T-cell (primary cell): ENCODE results near the gene UVRAG. TPM values are rescaled to one million over a fixed set of nuclear protein-coding genes. Genes with fewer than 3 reads are reported as not detected.

Experiments used
- ATAC-seq, 4 experiments: fragments of 200-7000 bp in 3 of 4; fragments of 150-1000 bp in 1 of 4; cut with Tn5 transposase; replicated peaks in 1 of 4; 1 replicate in 3 of 4; 2 replicates in 1 of 4; pipeline ENCODE4 v1.10.0; 2021; ENCODE audit warnings: moderate library complexity in 3 of 4, mild to moderate bottlenecking in 2 of 4, moderate number of reproducible peaks in 1 of 4
- CTCF ChIA-PET, 2 donors: fragments of 300-600 bp; sonication (Branson Sonifier 250); formaldehyde crosslinking; loops; one replicate each; lab custom pipeline; 2022; ENCODE audit warnings: antibody characterized with exemption in 2 of 2; lab: Charles Lee
- POLR2A ChIA-PET, 2 donors: fragments of 300-600 bp; sonication (Branson Sonifier 250); formaldehyde crosslinking; loops; one replicate each; lab custom pipeline; 2022; ENCODE audit warnings: antibody characterized with exemption in 2 of 2; lab: Charles Lee
- DNase-seq, 35 experiments: peaks; one replicate each; pipeline versions ENCODE4 v3.0.0 to v3.0.0-alpha.2; 2013 to 2023
- H3K27ac ChIP-seq: one replicate; pipeline ENCODE4 v1.5.1; 2013; ENCODE audit warnings: low read length
- H3K27me3 ChIP-seq, 2 experiments: replicated peaks in 1 of 2; 1 replicate in 1 of 2; 2 replicates in 1 of 2; pipeline versions ENCODE4 v1.6.1 to v1.7.0; 2013; ENCODE audit warnings: low read length in 1 of 2, mixed read lengths in 1 of 2; ENCODE audit not compliant: control insufficient read depth in 2 of 2, insufficient read depth in 2 of 2; ENCODE audit errors: extremely low read depth in 1 of 2
- H3K36me3 ChIP-seq, 2 donors: 1 replicate in 1 of 2; 2 replicates in 1 of 2; pipeline versions ENCODE4 v1.6.1 to v1.7.0; 2013; ENCODE audit warnings: low read length in 1 of 2; ENCODE audit not compliant: control insufficient read depth in 2 of 2, insufficient read depth in 1 of 2; ENCODE audit errors: extremely low read depth in 1 of 2
- H3K4me1 ChIP-seq, 2 experiments: 1 replicate in 1 of 2; 2 replicates in 1 of 2; pipeline versions ENCODE4 v1.6.1 to v1.7.0; 2013; ENCODE audit warnings: low read length in 2 of 2, mixed read lengths in 1 of 2; ENCODE audit not compliant: insufficient read depth in 2 of 2, control insufficient read depth in 1 of 2; ENCODE audit errors: extremely low read depth in 1 of 2
- H3K4me3 ChIP-seq, 2 donors: 1 replicate in 1 of 2; 2 replicates in 1 of 2; pipeline versions ENCODE4 v1.5.1 to v1.7.0; 2013; ENCODE audit warnings: mild to moderate bottlenecking in 2 of 2, low read length in 1 of 2, moderate library complexity in 1 of 2; ENCODE audit not compliant: control insufficient read depth in 1 of 2; ENCODE audit errors: extremely low read depth in 1 of 2
- H3K9me3 ChIP-seq: 2 replicates; pipeline ENCODE4 v1.7.0; 2013
- H3K27ac Mint-ChIP-seq, 2 donors: one replicate each; pipeline ENCODE4 v1.8.0; 2020 to 2021; ENCODE audit warnings: mild to moderate bottlenecking in 2 of 2, mixed read lengths in 2 of 2
- H3K27me3 Mint-ChIP-seq, 2 donors: one replicate each; pipeline ENCODE4 v1.8.0; 2021 to 2022; ENCODE audit warnings: mixed read lengths in 2 of 2
- H3K36me3 Mint-ChIP-seq: one replicate; pipeline ENCODE4 v1.8.0; 2021; ENCODE audit warnings: mixed read lengths
- H3K4me1 Mint-ChIP-seq, 3 donors: one replicate each; pipeline ENCODE4 v1.8.0; 2020 to 2022; ENCODE audit warnings: mixed read lengths in 3 of 3, mild to moderate bottlenecking in 1 of 3
- H3K4me3 Mint-ChIP-seq, 3 donors: one replicate each; pipeline ENCODE4 v1.8.0; 2020 to 2022; ENCODE audit warnings: mild to moderate bottlenecking in 3 of 3, mixed read lengths in 3 of 3, moderate library complexity in 3 of 3
- H3K9me3 Mint-ChIP-seq, 3 donors: one replicate each; pipeline ENCODE4 v1.8.0; 2020 to 2022; ENCODE audit warnings: mixed read lengths in 3 of 3
- whole genome bisulfite sequencing: methylation state at CpG from one replicate; pipeline ENCODE4 v1.1.5; 2013; ENCODE audit warnings: missing lambda C conversion rate; ENCODE audit not compliant: insufficient coverage; 5-methylcytosine and 5-hydroxymethylcytosine counted together
- total RNA-seq, 35 experiments: library from RNA in 6 of 35; stranded (reverse) in 6 of 35; fragments of 120-200 nt in 1 of 35; gene quantifications; one replicate each; pipeline versions ENCODE4 v1.2.1 to v1.2.4 and lab custom pipeline; 2013 to 2026

Gene UVRAG
- total RNA-seq, 5 donors from 2014 or later (not counting 1 experiment from before 2014, with no cell fraction given): 22.4 to 32.8 (median 27.6) TPM

DNA sequence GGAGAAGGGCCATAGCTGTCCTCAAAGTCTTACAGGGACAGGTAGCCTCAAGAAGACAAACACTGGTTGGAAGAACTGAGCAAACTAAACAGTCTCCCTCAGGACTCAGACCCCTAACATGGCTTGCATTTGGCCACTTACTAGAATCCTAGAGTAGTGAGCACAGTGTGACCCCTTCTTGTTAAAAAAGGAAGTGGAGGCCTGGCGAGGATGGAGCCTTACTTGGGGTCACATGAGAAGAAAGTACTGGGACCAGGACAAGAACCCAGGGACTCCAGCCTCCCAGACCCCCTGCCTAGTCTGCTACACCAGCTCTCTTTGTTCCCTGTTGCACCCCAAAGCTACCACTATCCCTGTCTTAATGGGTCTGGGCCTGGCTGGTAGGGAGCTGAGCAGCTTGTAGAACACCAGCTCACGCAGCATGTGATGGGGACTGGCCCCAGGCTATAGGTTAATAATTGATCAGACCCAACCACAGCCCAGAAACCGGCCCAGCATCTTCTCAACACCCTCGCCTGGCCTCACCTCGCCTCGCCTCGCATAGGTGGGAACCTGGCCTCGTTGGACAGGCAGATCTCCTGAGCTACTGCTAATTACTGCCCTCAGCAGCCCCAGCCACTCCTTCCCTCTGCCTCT, 28.8 kb upstream of the UVRAG start:
- H3K4me1 ChIP-seq: no peaks in the 10 kb centered on the region
- DNase-seq: no peak
- 63% methylated on average over 2 of the region's 8 CpGs for WGBS
- Mint-ChIP-seq H3K27me3 (no peaks in the 10 kb centered on the region), H3K4me3 (no peak overlapping the region), H3K4me1 (no peaks in the 10 kb centered on the region), H3K9me3 (no peaks in the 10 kb centered on the region), H3K27ac (no peak overlapping the region), H3K36me3 (no peaks in the 10 kb centered on the region)
- ChIA-PET CTCF (interaction anchor here in 1 of 2 donors (0.5 kb wide), 1 partner anchor 378 kb away, joined by 3 read pairs; no protein-coding TSS in a partner anchor), POLR2A (no interaction called here)
- ATAC-seq: no peak
- no peaks in the 10 kb centered on the region for H3K9me3 ChIP-seq
- no peak overlapping the region for H3K27ac ChIP-seq
- H3K4me3 ChIP-seq: no peak overlapping the region
- H3K27me3 ChIP-seq: no peaks in the 10 kb centered on the region
- no peaks in the 10 kb centered on the region for H3K36me3 ChIP-seq

- ChIA-PET CTCF (no interaction called here), POLR2A (no interaction called here)
- Mint-ChIP-seq H3K4me1 (no peaks in the 10 kb centered on the region), H3K9me3 (no peaks in the 10 kb centered on the region), H3K27me3 (no peaks in the 10 kb centered on the region), H3K27ac (no peak overlapping the region), H3K4me3 (no peak overlapping the region), H3K36me3 (no peaks in the 10 kb centered on the region)
- DNase-seq (no peak), ATAC-seq (no peak)
- Histone ChIP-seq H3K36me3 (no peaks in the 10 kb centered on the region), H3K27me3 (no peaks in the 10 kb centered on the region), H3K4me3 (no peak overlapping the region), H3K4me1 (no peaks in the 10 kb centered on the region), H3K9me3 (no peaks in the 10 kb centered on the region), H3K27ac (no peak overlapping the region)
- 87% methylated on average over 2 of the region's 3 CpGs for whole genome bisulfite sequencing
Measured at GRCh38 chr11:75789521-75789920, 25.5 kb upstream of the UVRAG start.

- Mint-ChIP-seq H3K9me3 (no peaks in the 10 kb centered on the region), H3K4me1 (no peaks in the 10 kb centered on the region), H3K4me3 (no peak overlapping the region), H3K27me3 (no peaks in the 10 kb centered on the region), H3K27ac (no peak overlapping the region), H3K36me3 (no peaks in the 10 kb centered on the region)
- no peaks in the 10 kb centered on the region for H3K27me3 ChIP-seq
- ATAC-seq: no peak
- H3K27ac ChIP-seq: no peak overlapping the region
- DNase-seq: no peak
- no peak overlapping the region for H3K4me3 ChIP-seq
- no peaks in the 10 kb centered on the region for H3K36me3 ChIP-seq
- WGBS: no CpG with 5 or more reads among the region's 2 CpGs
- no peaks in the 10 kb centered on the region for H3K4me1 ChIP-seq
- ChIA-PET POLR2A (no interaction called here), CTCF (no interaction called here)
- no peaks in the 10 kb centered on the region for H3K9me3 ChIP-seq
Measured at GRCh38 chr11:75790986-75791385, 24.0 kb upstream of the UVRAG start.

DNA sequence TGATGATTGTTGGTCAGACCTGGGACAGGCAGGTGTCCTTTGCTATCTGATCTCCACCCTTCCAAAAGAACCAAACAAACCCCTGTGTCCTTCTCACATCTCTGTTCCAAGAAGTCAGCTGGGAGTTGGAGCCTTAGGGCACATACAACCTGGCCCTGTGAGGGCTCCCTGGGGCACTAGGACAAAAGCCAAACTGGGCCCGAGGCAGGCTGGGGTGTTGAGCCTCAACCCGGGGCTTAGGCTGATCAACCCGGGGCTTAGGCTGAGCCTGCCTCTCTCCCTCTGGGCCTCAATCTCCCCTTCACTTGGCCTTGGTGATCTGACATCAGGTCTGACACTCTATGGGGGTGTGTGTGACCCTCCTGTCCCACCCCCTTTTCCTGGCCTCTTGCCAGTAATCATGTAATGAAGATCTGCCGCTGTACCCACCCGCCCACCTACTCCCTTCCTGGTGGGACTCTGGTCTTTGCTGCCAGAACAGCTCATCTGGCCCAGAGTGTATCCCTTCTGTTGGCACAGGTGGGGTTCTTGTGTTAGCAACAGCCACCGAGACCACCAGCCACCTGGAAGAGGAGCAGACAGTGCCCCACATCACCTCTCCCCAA, 22.8 kb upstream of the UVRAG start:
- no peak overlapping the region for H3K4me3 ChIP-seq
- Mint-ChIP-seq H3K27ac (no peak overlapping the region), H3K4me1 (no peaks in the 10 kb centered on the region), H3K9me3 (no peaks in the 10 kb centered on the region), H3K36me3 (no peaks in the 10 kb centered on the region), H3K4me3 (no peak overlapping the region), H3K27me3 (no peaks in the 10 kb centered on the region)
- ChIA-PET POLR2A (no interaction called here), CTCF (no interaction called here)
- H3K9me3 ChIP-seq: no peaks in the 10 kb centered on the region
- H3K36me3 ChIP-seq: no peaks in the 10 kb centered on the region
- no peak overlapping the region for H3K27ac ChIP-seq
- H3K27me3 ChIP-seq: no peaks in the 10 kb centered on the region
- ATAC-seq (no peak), DNase-seq (no peak)
- H3K4me1 ChIP-seq: no peaks in the 10 kb centered on the region
- WGBS: 100% methylated on average over 2 of the region's 6 CpGs

DNA sequence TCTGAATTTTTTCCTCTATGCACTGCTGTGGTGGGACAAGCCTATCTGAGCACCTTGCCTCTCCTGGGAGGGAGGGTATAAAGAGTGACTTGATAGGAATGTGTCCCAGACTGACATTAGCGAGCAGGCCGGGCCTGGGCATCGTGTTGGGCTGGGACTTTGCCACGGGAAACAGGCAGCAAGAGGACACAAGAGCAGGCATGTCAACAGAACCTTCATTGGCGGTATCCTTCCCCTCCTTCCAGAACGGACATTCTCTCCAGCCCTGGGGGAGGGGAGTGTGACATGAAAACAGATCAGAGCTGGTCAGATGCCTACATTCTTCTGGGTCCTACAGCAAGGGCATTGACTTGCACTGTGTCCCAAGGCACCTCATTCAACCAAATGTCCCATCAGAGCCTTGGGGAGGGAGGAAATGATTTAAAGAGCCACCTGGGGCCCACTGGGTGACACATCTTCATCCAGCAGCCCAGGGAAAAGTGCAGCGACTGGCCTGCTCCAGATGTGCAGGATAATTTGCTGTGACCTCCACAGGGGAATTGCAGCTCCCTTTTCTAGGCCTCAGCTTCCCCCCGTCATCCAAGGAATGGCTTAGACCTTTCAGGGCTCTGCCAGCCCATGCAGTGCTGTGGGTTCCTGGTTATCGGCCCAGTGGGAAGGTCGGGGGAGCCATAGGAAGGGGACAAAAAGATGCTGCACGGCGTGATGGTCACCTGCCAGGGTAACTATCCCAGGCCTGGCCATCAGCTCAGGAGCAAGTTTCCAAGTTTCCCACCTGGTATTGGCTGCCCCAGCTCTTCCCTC, 21.8 kb upstream of the UVRAG start:
- no peaks in the 10 kb centered on the region for H3K36me3 Mint-ChIP-seq
- H3K27ac Mint-ChIP-seq: no peak overlapping the region
- no peaks in the 10 kb centered on the region for H3K27me3 ChIP-seq
- 82% methylated on average over 5 of the region's 12 CpGs for WGBS
- ATAC-seq (no peak), DNase-seq (no peak)
- no peaks in the 10 kb centered on the region for H3K27me3 Mint-ChIP-seq
- no peaks in the 10 kb centered on the region for H3K36me3 ChIP-seq
- no peaks in the 10 kb centered on the region for H3K9me3 ChIP-seq
- no peak overlapping the region for H3K4me3 ChIP-seq
- H3K27ac ChIP-seq: no peak overlapping the region
- no peaks in the 10 kb centered on the region for H3K4me1 Mint-ChIP-seq
- ChIA-PET POLR2A (no interaction called here), CTCF (no interaction called here)
- no peaks in the 10 kb centered on the region for H3K9me3 Mint-ChIP-seq
- H3K4me1 ChIP-seq: no peaks in the 10 kb centered on the region
- no peak overlapping the region for H3K4me3 Mint-ChIP-seq

GRCh38 chr11:75793966-75794365, 21.0 kb upstream of the UVRAG start:
- Mint-ChIP-seq H3K4me1 (no peaks in the 10 kb centered on the region), H3K4me3 (no peak overlapping the region), H3K36me3 (no peaks in the 10 kb centered on the region), H3K9me3 (no peaks in the 10 kb centered on the region), H3K27me3 (no peaks in the 10 kb centered on the region), H3K27ac (no peak overlapping the region)
- Histone ChIP-seq H3K27me3 (no peaks in the 10 kb centered on the region), H3K4me1 (no peaks in the 10 kb centered on the region), H3K9me3 (no peaks in the 10 kb centered on the region), H3K36me3 (no peaks in the 10 kb centered on the region), H3K4me3 (no peak overlapping the region), H3K27ac (no peak overlapping the region)
- DNase-seq (no peak), ATAC-seq (no peak)
- CTCF ChIA-PET: no interaction called here
- 100% methylated on average over 1 of the region's 2 CpGs for WGBS
- POLR2A ChIA-PET: no interaction called here
